Sigmoid colon (tissue), 3 donors: ENCODE data around the gene RHEB.

Experiments
- POLR2A ChIP-seq, 2 donors: fragments of 450-650 bp; IDR thresholded peaks; one replicate each; pipeline ENCODE4 v1.6.1; 2016; ENCODE audit warnings: antibody characterized with exemption in 2 of 2, mild to moderate bottlenecking in 2 of 2, moderate library complexity in 2 of 2
- TF ChIP-seq, protein P1 (sequence below), 4 experiments: fragments of 450-650 bp in 3 of 4; fragments of 200-600 bp in 1 of 4; IDR thresholded peaks; one replicate each; pipeline ENCODE4 v1.5.1; 2016 to 2019; ENCODE audit warnings: antibody characterized with exemption in 4 of 4, mild to moderate bottlenecking in 3 of 4, moderate library complexity in 2 of 4

DNA sequence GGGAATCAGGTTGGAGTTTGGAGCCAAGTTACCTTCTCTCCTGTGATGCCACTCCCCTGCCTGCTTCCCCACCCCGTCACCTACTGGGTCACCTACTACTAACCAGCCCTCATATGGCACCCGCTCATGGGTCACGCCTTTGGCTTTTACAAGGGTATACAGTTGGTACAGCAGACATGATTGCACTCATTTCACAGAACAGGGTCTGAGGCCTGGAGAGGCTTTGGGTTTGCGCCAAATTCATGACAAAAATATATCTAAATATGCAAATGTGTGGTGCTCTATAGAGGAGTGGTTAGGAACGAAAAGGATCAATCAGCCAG, 90.5 kb downstream of the RHEB start:
- TF ChIP-seq, protein P1, sequence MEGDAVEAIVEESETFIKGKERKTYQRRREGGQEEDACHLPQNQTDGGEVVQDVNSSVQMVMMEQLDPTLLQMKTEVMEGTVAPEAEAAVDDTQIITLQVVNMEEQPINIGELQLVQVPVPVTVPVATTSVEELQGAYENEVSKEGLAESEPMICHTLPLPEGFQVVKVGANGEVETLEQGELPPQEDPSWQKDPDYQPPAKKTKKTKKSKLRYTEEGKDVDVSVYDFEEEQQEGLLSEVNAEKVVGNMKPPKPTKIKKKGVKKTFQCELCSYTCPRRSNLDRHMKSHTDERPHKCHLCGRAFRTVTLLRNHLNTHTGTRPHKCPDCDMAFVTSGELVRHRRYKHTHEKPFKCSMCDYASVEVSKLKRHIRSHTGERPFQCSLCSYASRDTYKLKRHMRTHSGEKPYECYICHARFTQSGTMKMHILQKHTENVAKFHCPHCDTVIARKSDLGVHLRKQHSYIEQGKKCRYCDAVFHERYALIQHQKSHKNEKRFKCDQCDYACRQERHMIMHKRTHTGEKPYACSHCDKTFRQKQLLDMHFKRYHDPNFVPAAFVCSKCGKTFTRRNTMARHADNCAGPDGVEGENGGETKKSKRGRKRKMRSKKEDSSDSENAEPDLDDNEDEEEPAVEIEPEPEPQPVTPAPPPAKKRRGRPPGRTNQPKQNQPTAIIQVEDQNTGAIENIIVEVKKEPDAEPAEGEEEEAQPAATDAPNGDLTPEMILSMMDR (IDR thresholded peaks at IDR 0.05), result no peak
- no peak for TF ChIP-seq POLR2A (IDR thresholded peaks at IDR 0.05)
